ENCODE measurements around the gene TYSND1. TPM values are rescaled to one million over a fixed set of nuclear protein-coding genes. Genes with fewer than 3 reads are reported as not detected.

TYSND1 gene
- total and polyA plus RNA-seq, 2 of the 13 experiments (the other 11 are each of a cell fraction or from before 2014, with no cell fraction given) = 3.3 to 8.9 TPM

- TF ChIP-seq NFIB (CRISPR knock-in tag; IDR thresholded peaks at IDR 0.05; ENCODE audit: borderline replicate concordance) = no peak
- TF ChIP-seq ATRX (CRISPR knock-in tag; IDR thresholded peaks at IDR 0.05; ENCODE audit: borderline replicate concordance) = no peak
- TF ChIP-seq RARA (CRISPR knock-in tag; IDR thresholded peaks at IDR 0.05) = peak; percentile 31; the same call in 1 of the 2 replicates
- TF ChIP-seq TSC22D2 (CRISPR knock-in tag; IDR thresholded peaks at IDR 0.05; ENCODE audit: borderline replicate concordance) = no peak
- no peak for TF ChIP-seq PCBP1 (IDR thresholded peaks at IDR 0.05; ENCODE audit: borderline replicate concordance, low read depth, low read length)
- TF ChIP-seq HDAC1 (CRISPR knock-in tag; IDR thresholded peaks at IDR 0.05) = peak; percentile 71; the same call in 1 of the 2 replicates
- no peak for TF ChIP-seq FOXK2 (IDR thresholded peaks at IDR 0.05)
- no peak for TF ChIP-seq PTBP1 (IDR thresholded peaks at IDR 0.05; ENCODE audit: low read depth, low read length, poor library complexity, severe bottlenecking)
- TF ChIP-seq ZBED4 (CRISPR knock-in tag; IDR thresholded peaks at IDR 0.05; ENCODE audit: borderline replicate concordance) = no peak
- no peak for TF ChIP-seq KAT7 (CRISPR knock-in tag; IDR thresholded peaks at IDR 0.05; ENCODE audit: borderline replicate concordance)
- TF ChIP-seq EED (CRISPR knock-in tag; IDR thresholded peaks at IDR 0.05) = no peak
- TF ChIP-seq ZFY (CRISPR knock-in tag; IDR thresholded peaks at IDR 0.05) = peak; percentile 81
- TF ChIP-seq RELA (CRISPR knock-in tag; IDR thresholded peaks at IDR 0.05) = no peak
- TF ChIP-seq ETV6 (CRISPR knock-in tag; conservative IDR thresholded peaks at IDR 0.05) = no peak
- TF ChIP-seq CBFB (CRISPR knock-in tag; IDR thresholded peaks at IDR 0.05) = no peak
- TF ChIP-seq PAX8 (CRISPR knock-in tag; IDR thresholded peaks at IDR 0.05; ENCODE audit: borderline replicate concordance) = peak; percentile 66; the same call in 1 of the 2 replicates
- TF ChIP-seq NKX3-1 (CRISPR knock-in tag; IDR thresholded peaks at IDR 0.05) = peak; percentile 77; the same call in 1 of the 2 replicates
- no peak for TF ChIP-seq MEF2D (CRISPR knock-in tag; IDR thresholded peaks at IDR 0.05)
- no peak for TF ChIP-seq HOXA7 (CRISPR knock-in tag; IDR thresholded peaks at IDR 0.05)
- 0 out of 2 replicates have a peak, but pooled peaks have one; percentile 55 for TF ChIP-seq ATF1 (CRISPR knock-in tag; IDR thresholded peaks at IDR 0.05)
- peak; percentile 50; the same call in 1 of the 2 replicates for TF ChIP-seq CAMTA2 (CRISPR knock-in tag; IDR thresholded peaks at IDR 0.05; ENCODE audit: borderline replicate concordance)
- TF ChIP-seq DMAP1 (CRISPR knock-in tag; IDR thresholded peaks at IDR 0.05) = 0 out of 2 replicates have a peak, but pooled peaks have one; percentile 38
- TF ChIP-seq, protein P1, sequence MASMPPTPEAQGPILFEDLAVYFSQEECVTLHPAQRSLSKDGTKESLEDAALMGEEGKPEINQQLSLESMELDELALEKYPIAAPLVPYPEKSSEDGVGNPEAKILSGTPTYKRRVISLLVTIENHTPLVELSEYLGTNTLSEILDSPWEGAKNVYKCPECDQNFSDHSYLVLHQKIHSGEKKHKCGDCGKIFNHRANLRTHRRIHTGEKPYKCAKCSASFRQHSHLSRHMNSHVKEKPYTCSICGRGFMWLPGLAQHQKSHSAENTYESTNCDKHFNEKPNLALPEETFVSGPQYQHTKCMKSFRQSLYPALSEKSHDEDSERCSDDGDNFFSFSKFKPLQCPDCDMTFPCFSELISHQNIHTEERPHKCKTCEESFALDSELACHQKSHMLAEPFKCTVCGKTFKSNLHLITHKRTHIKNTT (CRISPR knock-in tag; IDR thresholded peaks at IDR 0.05) = no peak
- TF ChIP-seq, protein P2, sequence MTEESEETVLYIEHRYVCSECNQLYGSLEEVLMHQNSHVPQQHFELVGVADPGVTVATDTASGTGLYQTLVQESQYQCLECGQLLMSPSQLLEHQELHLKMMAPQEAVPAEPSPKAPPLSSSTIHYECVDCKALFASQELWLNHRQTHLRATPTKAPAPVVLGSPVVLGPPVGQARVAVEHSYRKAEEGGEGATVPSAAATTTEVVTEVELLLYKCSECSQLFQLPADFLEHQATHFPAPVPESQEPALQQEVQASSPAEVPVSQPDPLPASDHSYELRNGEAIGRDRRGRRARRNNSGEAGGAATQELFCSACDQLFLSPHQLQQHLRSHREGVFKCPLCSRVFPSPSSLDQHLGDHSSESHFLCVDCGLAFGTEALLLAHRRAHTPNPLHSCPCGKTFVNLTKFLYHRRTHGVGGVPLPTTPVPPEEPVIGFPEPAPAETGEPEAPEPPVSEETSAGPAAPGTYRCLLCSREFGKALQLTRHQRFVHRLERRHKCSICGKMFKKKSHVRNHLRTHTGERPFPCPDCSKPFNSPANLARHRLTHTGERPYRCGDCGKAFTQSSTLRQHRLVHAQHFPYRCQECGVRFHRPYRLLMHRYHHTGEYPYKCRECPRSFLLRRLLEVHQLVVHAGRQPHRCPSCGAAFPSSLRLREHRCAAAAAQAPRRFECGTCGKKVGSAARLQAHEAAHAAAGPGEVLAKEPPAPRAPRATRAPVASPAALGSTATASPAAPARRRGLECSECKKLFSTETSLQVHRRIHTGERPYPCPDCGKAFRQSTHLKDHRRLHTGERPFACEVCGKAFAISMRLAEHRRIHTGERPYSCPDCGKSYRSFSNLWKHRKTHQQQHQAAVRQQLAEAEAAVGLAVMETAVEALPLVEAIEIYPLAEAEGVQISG (CRISPR knock-in tag; IDR thresholded peaks at IDR 0.05) = peak; percentile 62; the same call in 1 of the 2 replicates
Observed at GRCh38 chr10:70146489-70147258, at the start of gene TYSND1 (continued).

All from HepG2 (cell line).